Measurements from ENCODE around the gene INPP5A. TPM values are rescaled to one million over a fixed set of nuclear protein-coding genes. Genes with fewer than 3 reads are reported as not detected.
A peak's percentile ranks its signal among the peaks of the same experiment; 100 is the strongest.

INPP5A gene
- total and polyA plus RNA-seq, 11 donors: 38.6 to 179 (median 102) TPM

DNA sequence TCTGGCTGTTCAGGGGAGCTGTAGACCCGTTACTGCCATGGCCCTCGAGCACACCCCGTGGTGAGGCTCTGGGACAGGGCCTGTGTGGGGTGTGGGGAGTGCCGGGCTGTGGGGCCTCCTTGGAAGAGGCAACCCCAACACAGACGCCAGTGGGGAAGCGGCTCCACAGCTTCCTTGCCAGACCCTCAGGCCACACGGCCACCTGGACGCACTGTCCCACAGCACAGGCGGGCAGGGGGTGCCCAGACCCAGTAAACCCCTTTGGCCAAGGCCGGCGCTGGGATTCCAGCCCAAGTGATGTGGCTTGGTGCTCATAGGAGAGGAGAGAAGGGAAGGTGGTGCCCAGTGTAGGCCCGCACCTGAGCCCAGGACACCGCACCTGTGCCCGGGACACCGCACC lies 261.3 kb downstream of the INPP5A start:
- ATAC-seq: peak in 1 of 4 donors; percentile 5
- peak in 3 of 5 donors; percentile 14 to 48 (median 22) for DNase-seq
- H3K4me1 ChIP-seq: no peaks in the 10 kb centered on the region

DNA sequence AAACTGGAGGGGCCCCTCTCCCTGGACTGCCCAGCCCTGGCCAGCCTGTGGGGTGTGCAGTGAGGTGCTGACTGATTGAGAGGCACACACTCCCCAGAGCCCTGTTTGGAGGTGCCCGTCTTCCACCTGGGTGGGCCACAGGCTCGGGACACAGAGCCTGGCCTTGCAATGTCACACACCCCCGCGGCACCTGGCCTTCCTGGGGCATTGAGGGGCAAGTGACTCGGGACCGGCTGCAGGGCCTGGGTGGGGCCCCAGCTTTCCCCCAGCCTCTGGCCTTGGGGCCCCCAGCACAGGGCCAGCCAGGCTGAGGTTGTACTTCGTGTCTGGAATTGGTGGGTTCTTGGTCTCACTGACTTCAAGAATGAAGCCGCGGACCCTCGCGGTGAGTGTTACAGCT lies 262.3 kb downstream of the INPP5A start:
- WGBS, 4 donors: 83 to 90% (median 85%) methylated on average over 11 of the region's 11 CpGs
- Histone ChIP-seq H3K4me1 (no peaks in the 10 kb centered on the region), H3K36me3 (no peaks in the 10 kb centered on the region), H3K9me3 (peaks cover 0 to 7% (median 2%) of the 10 kb centered on the region in 12 donors), H3K27me3 (peaks cover 0 to 5% (median 0%) of the 10 kb centered on the region in 9 donors), H3K27ac (no peak overlapping the region), H3K4me3 (no peak overlapping the region)
- intact Hi-C loops (cut with DNase I): no loop called here
- peak in 2 of 5 donors; percentile 7 to 19 for DNase-seq
- TF ChIP-seq, protein P1, sequence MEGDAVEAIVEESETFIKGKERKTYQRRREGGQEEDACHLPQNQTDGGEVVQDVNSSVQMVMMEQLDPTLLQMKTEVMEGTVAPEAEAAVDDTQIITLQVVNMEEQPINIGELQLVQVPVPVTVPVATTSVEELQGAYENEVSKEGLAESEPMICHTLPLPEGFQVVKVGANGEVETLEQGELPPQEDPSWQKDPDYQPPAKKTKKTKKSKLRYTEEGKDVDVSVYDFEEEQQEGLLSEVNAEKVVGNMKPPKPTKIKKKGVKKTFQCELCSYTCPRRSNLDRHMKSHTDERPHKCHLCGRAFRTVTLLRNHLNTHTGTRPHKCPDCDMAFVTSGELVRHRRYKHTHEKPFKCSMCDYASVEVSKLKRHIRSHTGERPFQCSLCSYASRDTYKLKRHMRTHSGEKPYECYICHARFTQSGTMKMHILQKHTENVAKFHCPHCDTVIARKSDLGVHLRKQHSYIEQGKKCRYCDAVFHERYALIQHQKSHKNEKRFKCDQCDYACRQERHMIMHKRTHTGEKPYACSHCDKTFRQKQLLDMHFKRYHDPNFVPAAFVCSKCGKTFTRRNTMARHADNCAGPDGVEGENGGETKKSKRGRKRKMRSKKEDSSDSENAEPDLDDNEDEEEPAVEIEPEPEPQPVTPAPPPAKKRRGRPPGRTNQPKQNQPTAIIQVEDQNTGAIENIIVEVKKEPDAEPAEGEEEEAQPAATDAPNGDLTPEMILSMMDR (IDR thresholded peaks at IDR 0.05): no peak
- TF ChIP-seq POLR2A (IDR thresholded peaks at IDR 0.05): no peak
- ATAC-seq: no peak

More for the DNA sequence above, 261.3 kb downstream of the INPP5A start:
- Histone ChIP-seq H3K9me3 (peaks cover 0 to 7% (median 2%) of the 10 kb centered on the region in 12 donors), H3K27ac (no peak overlapping the region), H3K4me3 (no peak overlapping the region), H3K27me3 (peaks cover 0 to 10% (median 0%) of the 10 kb centered on the region in 9 donors), H3K36me3 (no peaks in the 10 kb centered on the region)
- TF ChIP-seq, protein P1 (IDR thresholded peaks at IDR 0.05): no peak
- no peak for TF ChIP-seq POLR2A (IDR thresholded peaks at IDR 0.05)
- intact Hi-C loops (cut with DNase I): no loop called here
- 87 to 90% (median 89%) methylated on average over 9 to 15 of the region's 15 CpGs for WGBS, 4 donors

DNA sequence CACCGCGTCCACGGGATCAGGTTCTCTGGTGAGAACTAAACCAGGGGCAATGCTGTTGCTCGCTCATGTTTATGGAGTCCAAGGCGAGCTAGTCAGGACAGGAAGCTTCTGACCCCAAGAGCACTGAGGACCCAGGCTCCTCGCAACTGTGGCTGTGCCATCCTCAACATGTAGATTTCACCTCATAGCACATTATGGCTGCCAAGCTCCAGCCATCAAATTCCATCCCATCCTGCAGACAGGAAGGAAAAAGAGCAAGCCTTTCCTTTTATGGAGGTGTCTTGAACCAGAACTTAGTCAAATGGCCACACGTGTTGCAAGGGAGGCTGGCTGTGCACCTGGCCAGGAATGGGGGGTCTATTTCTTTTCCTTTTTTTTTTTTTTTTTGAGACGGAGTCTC lies 264.5 kb downstream of the INPP5A start:
- TF ChIP-seq POLR2A (IDR thresholded peaks at IDR 0.05): no peak
- intact Hi-C loops (cut with DNase I): no loop called here
- Histone ChIP-seq H3K36me3 (no peaks in the 10 kb centered on the region), H3K4me1 (no peaks in the 10 kb centered on the region), H3K9me3 (peaks cover 0 to 7% (median 2%) of the 10 kb centered on the region in 12 donors), H3K27me3 (no peaks in the 10 kb centered on the region), H3K4me3 (no peak overlapping the region), H3K27ac (no peak overlapping the region)
- peak in 2 of 5 donors; percentile 1 to 17 for DNase-seq
- no peak for ATAC-seq
- WGBS, 4 donors: 80 to 88% (median 84%) methylated on average over 8 of the region's 8 CpGs

DNA sequence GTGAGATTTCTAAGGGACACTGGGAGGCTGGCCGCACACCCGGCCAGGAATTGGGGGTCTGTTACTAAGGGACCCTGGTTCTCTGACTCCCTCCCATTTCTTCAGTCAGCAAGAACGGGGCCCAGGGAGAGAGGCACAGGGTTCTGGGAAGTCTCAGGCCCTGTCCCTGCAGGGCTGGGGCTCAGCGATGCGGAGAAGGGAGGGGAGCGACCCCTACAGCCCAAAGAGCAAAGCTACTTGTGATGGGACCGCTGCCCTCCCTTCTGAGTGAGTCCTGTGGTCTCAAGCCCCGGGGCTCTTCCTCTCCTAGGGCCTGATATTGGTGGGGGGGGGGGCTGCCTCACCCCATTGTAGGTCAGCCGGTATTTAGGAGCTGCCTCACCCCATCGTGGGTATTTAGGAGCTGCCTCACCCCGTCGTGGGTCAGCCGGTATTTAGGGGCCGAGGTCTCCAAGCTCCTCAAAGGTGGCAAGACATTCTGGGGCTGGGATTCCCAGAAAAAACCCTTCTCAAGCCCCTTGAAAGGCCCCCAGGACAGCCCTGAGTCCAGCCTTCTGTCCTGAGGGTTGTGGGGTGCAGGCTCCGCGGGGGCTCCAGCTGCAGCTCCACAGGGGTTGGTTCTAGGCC lies 265.2 kb downstream of the INPP5A start:
- peak in 2 of 5 donors; percentile 9 to 10 for DNase-seq
- peaks cover 0 to 4% (median 0%) of the 10 kb centered on the region in 9 donors for H3K27me3 ChIP-seq
- intact Hi-C loops (cut with DNase I): no loop called here
- no peaks in the 10 kb centered on the region for H3K4me1 ChIP-seq
- peaks cover 0 to 7% (median 2%) of the 10 kb centered on the region in 12 donors for H3K9me3 ChIP-seq
- ATAC-seq: no peak
- no peaks in the 10 kb centered on the region for H3K36me3 ChIP-seq
- no peak overlapping the region for H3K4me3 ChIP-seq
- H3K27ac ChIP-seq: no peak overlapping the region
- no peak for TF ChIP-seq POLR2A (IDR thresholded peaks at IDR 0.05)
- TF ChIP-seq, protein P1 (IDR thresholded peaks at IDR 0.05): no peak
- 76 to 82% (median 78%) methylated on average over 13 to 16 of the region's 16 CpGs for WGBS, 4 donors
